A673 (cell line): ENCODE measurements around the gene ASPDH.

Experiments used
- CTCF ChIP-seq: fragments of 300-800, 200-600 bp; sonication (generic); conservative IDR thresholded peaks from 2 replicates; pipeline ENCODE4 v1.5.1; 2017; ENCODE audit warnings: low read depth, mild to moderate bottlenecking, antibody characterized with exemption, low read length, moderate library complexity, mixed read lengths
- EZH2 ChIP-seq: fragments of 200-600 bp; sonication (generic); IDR thresholded peaks from 2 replicates; pipeline ENCODE4 v1.6.1; 2017; ENCODE audit warnings: borderline replicate concordance, low read depth, mild to moderate bottlenecking, mixed read lengths, antibody characterized with exemption, low read length; ENCODE audit not compliant: poor library complexity, severe bottlenecking

- TF ChIP-seq EZH2 (no peak), CTCF (no peak)
These were observed 31.4 kb downstream of the ASPDH start for GRCh38 chr19:50482271-50482855.
